HepG2 (cell line): Measurements from ENCODE around the gene SMYD5. TPM values are rescaled to one million over a fixed set of nuclear protein-coding genes. Genes with fewer than 3 reads are reported as not detected.
A peak's percentile ranks its signal among the peaks of the same experiment; 100 is the strongest.

Experiments used
- ARHGAP35 ChIP-seq: sonication (generic); formaldehyde crosslinking; IDR thresholded peaks from 2 replicates; pipeline ENCODE4 v1.9.0; 2022; ENCODE audit warnings: mild to moderate bottlenecking, inconsistent platforms, moderate library complexity, missing genetic modification reagents, borderline replicate concordance
- ARNT ChIP-seq: fragments of 450-650 bp; IDR thresholded peaks from 2 replicates; pipeline ENCODE4 v1.6.1; 2017
- ARNT2 ChIP-seq: sonication (generic); formaldehyde crosslinking; IDR thresholded peaks from 2 replicates; pipeline ENCODE4 v1.8.0; 2022; ENCODE audit warnings: mild to moderate bottlenecking, low read depth, missing genetic modification reagents, moderate library complexity
- CBX5 ChIP-seq: sonication (generic); formaldehyde crosslinking; IDR thresholded peaks from 2 replicates; pipeline ENCODE4 v1.4.0; 2020; ENCODE audit warnings: missing genetic modification reagents, borderline replicate concordance
- DMTF1 ChIP-seq: sonication (generic); formaldehyde crosslinking; IDR thresholded peaks from 2 replicates; pipeline ENCODE4 v1.4.0; 2020; ENCODE audit warnings: mild to moderate bottlenecking, missing genetic modification reagents
- HMG20A ChIP-seq: IDR thresholded peaks from 2 replicates; pipeline ENCODE4 v1.6.1; 2016; ENCODE audit warnings: borderline replicate concordance
- HNF1A ChIP-seq, 2 experiments: sonication (generic) in 1 of 2; formaldehyde crosslinking in 1 of 2; IDR thresholded peaks; 2 replicates each; pipeline versions ENCODE4 v1.4.0 to v1.6.1; 2016 to 2020; ENCODE audit warnings: borderline replicate concordance in 1 of 2, low read depth in 1 of 2, mild to moderate bottlenecking in 1 of 2, missing genetic modification reagents in 1 of 2
- HOXA9 ChIP-seq: sonication (generic); formaldehyde crosslinking; IDR thresholded peaks from 2 replicates; pipeline ENCODE4 v1.8.1; 2022; ENCODE audit warnings: missing genetic modification reagents, mild to moderate bottlenecking, moderate library complexity, borderline replicate concordance
- IKZF5 ChIP-seq: IDR thresholded peaks from 2 replicates; pipeline ENCODE4 v1.6.1; 2018; ENCODE audit warnings: missing genetic modification reagents, mild to moderate bottlenecking, missing compliant biosample characterization
- MATR3 ChIP-seq: sonication (generic); formaldehyde crosslinking; IDR thresholded peaks from 2 replicates; pipeline ENCODE4 v1.4.0; 2020; ENCODE audit warnings: missing genetic modification reagents
- NCOA2 ChIP-seq: sonication (generic); formaldehyde crosslinking; IDR thresholded peaks from 2 replicates; pipeline ENCODE4 v1.8.0; 2022; ENCODE audit warnings: inconsistent platforms
- PHF20 ChIP-seq: sonication (generic); formaldehyde crosslinking; IDR thresholded peaks from 2 replicates; pipeline ENCODE4 v1.5.0; 2020; ENCODE audit warnings: mild to moderate bottlenecking, missing genetic modification reagents
- PRDM4 ChIP-seq: sonication (generic); formaldehyde crosslinking; IDR thresholded peaks from 2 replicates; pipeline ENCODE4 v1.9.0; 2021; ENCODE audit warnings: missing genetic modification reagents, borderline replicate concordance
- RARG ChIP-seq: sonication (generic); formaldehyde crosslinking; IDR thresholded peaks from 2 replicates; pipeline ENCODE4 v1.4.0; 2020; ENCODE audit warnings: low read depth, mild to moderate bottlenecking, missing genetic modification reagents
- SKI ChIP-seq: fragments of 450-650 bp; IDR thresholded peaks from one replicate; pipeline ENCODE4 v1.6.1; 2018; ENCODE audit warnings: mild to moderate bottlenecking; ENCODE audit not compliant: partially characterized antibody
- ZNF121 ChIP-seq: sonication (generic); formaldehyde crosslinking; IDR thresholded peaks from 2 replicates; pipeline ENCODE4 v1.5.0; 2020; ENCODE audit warnings: mild to moderate bottlenecking, missing genetic modification reagents
- ZNF501 ChIP-seq: sonication (generic); formaldehyde crosslinking; IDR thresholded peaks from 2 replicates; pipeline ENCODE4 v1.5.1; 2020; ENCODE audit warnings: mild to moderate bottlenecking, moderate library complexity, missing genetic modification reagents
- ZNF749 ChIP-seq: sonication (generic); formaldehyde crosslinking; IDR thresholded peaks from 2 replicates; pipeline ENCODE4 v1.8.0; 2022; ENCODE audit warnings: mild to moderate bottlenecking, missing genetic modification reagents, moderate library complexity, borderline replicate concordance
- ZNF768 ChIP-seq: sonication (generic); formaldehyde crosslinking; IDR thresholded peaks from 2 replicates; pipeline ENCODE4 v1.4.0; 2020; ENCODE audit warnings: missing genetic modification reagents
- ZNF775 ChIP-seq: sonication (generic); formaldehyde crosslinking; IDR thresholded peaks from 2 replicates; pipeline ENCODE4 v1.4.0; 2020; ENCODE audit warnings: missing genetic modification reagents, mild to moderate bottlenecking, moderate library complexity, borderline replicate concordance
- polyA plus RNA-seq, 8 experiments: library from polyadenylated mRNA; depleted of rRNA in 3 of 8; stranded (reverse) in 7 of 8; unstranded in 1 of 8; fragments of >200 nt; fragmentation: Illumina TruSeq in 4 of 8; extraction: Trizol in 4 of 8; gene quantifications; 2 replicates each; pipeline versions ENCODE4 v1.2.1 to v1.2.3, GENCODE V29; 2011 to 2016; ENCODE audit warnings: low read depth in 4 of 8, missing spikeins in 1 of 8, mixed read lengths in 1 of 8; ENCODE audit not compliant: insufficient read depth in 1 of 8
- total RNA-seq, 5 experiments: library from RNA; depleted of rRNA; stranded (reverse); fragments of >200 nt; fragmentation: Illumina TruSeq; extraction: Trizol; gene quantifications; 2 replicates each; pipeline ENCODE4 v1.2.3, GENCODE V29; 2016; ENCODE audit warnings: low read depth in 1 of 5

The SMYD5 gene
- total and polyA plus RNA-seq, 2 of the 13 experiments (the other 11 are each of a cell fraction or from before 2014, with no cell fraction given): 55.8 to 70.4 TPM

- no peak for TF ChIP-seq DMTF1 (CRISPR knock-in tag)
- no peak for TF ChIP-seq ARNT
- TF ChIP-seq HOXA9: no peak
- no peak for TF ChIP-seq PHF20 (CRISPR knock-in tag)
- TF ChIP-seq ZNF501 (CRISPR knock-in tag): no peak
- TF ChIP-seq ZNF749 (CRISPR knock-in tag): 0 out of 2 replicates have a peak, but pooled peaks have one; percentile 56
- no peak for TF ChIP-seq ZNF768 (CRISPR knock-in tag)
- TF ChIP-seq ZNF121 (CRISPR knock-in tag): peak; percentile 99
- TF ChIP-seq PRDM4 (CRISPR knock-in tag): no peak
- 0 out of 2 replicates have a peak, but pooled peaks have one; percentile 35 for TF ChIP-seq ARNT2 (CRISPR knock-in tag)
- TF ChIP-seq MATR3 (CRISPR knock-in tag): no peak
- TF ChIP-seq ZNF775 (CRISPR knock-in tag): no peak
- no peak for TF ChIP-seq ARHGAP35 (CRISPR knock-in tag)
- TF ChIP-seq IKZF5 (CRISPR knock-in tag): peak; percentile 94
- TF ChIP-seq SKI: peak; percentile 46
- TF ChIP-seq RARG (CRISPR knock-in tag): no peak
- TF ChIP-seq HMG20A (CRISPR knock-in tag): peak; percentile 71; the same call in 1 of the 2 replicates
- no peak; the same call in 1 of the 2 replicates for TF ChIP-seq HNF1A (IDR thresholded peaks at IDR 0.05; ENCODE audit: low read depth)
- no peak; the same call in 1 of the 2 replicates for TF ChIP-seq HNF1A (CRISPR knock-in tag; IDR thresholded peaks at IDR 0.05; ENCODE audit: borderline replicate concordance)
- peak; percentile 83 for TF ChIP-seq NCOA2 (CRISPR knock-in tag)
- TF ChIP-seq CBX5: no peak
Measured at GRCh38 chr2:73262108-73262651, 48.1 kb downstream of the SMYD5 start (continued).
